ENCODE measurements around the gene HSD11B1.

- TF ChIP-seq POLR2A (IDR thresholded peaks at IDR 0.05; ENCODE audit: extremely low read depth, insufficient read length) (no peak), MAX (IDR thresholded peaks at IDR 0.05; ENCODE audit: low read depth, low read length) (no peak), MYC (IDR thresholded peaks at IDR 0.05; ENCODE audit: low read depth, low read length) (no peak)
- TF ChIP-seq, protein P1, sequence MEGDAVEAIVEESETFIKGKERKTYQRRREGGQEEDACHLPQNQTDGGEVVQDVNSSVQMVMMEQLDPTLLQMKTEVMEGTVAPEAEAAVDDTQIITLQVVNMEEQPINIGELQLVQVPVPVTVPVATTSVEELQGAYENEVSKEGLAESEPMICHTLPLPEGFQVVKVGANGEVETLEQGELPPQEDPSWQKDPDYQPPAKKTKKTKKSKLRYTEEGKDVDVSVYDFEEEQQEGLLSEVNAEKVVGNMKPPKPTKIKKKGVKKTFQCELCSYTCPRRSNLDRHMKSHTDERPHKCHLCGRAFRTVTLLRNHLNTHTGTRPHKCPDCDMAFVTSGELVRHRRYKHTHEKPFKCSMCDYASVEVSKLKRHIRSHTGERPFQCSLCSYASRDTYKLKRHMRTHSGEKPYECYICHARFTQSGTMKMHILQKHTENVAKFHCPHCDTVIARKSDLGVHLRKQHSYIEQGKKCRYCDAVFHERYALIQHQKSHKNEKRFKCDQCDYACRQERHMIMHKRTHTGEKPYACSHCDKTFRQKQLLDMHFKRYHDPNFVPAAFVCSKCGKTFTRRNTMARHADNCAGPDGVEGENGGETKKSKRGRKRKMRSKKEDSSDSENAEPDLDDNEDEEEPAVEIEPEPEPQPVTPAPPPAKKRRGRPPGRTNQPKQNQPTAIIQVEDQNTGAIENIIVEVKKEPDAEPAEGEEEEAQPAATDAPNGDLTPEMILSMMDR (IDR thresholded peaks at IDR 0.05; ENCODE audit: low read depth, low read length), result no peak
Measured at GRCh38 chr1:209667708-209668107, 36.9 kb upstream of the HSD11B1 start.

All from NB4 (cell line).